HL-60 (cell line): ENCODE data around the gene SLC6A18.

ENCODE experiments used
- GABPA ChIP-seq: IDR thresholded peaks from 2 replicates; pipeline ENCODE4 v1.6.1; 2012; ENCODE audit warnings: low read depth
- POLR2AphosphoS5 ChIP-seq: IDR thresholded peaks from 2 replicates; pipeline ENCODE4 v1.6.1; 2012; ENCODE audit warnings: low read depth
- TF ChIP-seq, protein P1 (sequence below): IDR thresholded peaks from one replicate; pipeline ENCODE4 v1.5.1; 2011; ENCODE audit warnings: low read length, control low read depth, inconsistent platforms; ENCODE audit not compliant: insufficient read depth
- TF ChIP-seq, protein P2 (sequence below): IDR thresholded peaks from 2 replicates; pipeline ENCODE4 v1.6.1; 2012; ENCODE audit warnings: low read depth; ENCODE audit not compliant: insufficient replicate concordance

DNA sequence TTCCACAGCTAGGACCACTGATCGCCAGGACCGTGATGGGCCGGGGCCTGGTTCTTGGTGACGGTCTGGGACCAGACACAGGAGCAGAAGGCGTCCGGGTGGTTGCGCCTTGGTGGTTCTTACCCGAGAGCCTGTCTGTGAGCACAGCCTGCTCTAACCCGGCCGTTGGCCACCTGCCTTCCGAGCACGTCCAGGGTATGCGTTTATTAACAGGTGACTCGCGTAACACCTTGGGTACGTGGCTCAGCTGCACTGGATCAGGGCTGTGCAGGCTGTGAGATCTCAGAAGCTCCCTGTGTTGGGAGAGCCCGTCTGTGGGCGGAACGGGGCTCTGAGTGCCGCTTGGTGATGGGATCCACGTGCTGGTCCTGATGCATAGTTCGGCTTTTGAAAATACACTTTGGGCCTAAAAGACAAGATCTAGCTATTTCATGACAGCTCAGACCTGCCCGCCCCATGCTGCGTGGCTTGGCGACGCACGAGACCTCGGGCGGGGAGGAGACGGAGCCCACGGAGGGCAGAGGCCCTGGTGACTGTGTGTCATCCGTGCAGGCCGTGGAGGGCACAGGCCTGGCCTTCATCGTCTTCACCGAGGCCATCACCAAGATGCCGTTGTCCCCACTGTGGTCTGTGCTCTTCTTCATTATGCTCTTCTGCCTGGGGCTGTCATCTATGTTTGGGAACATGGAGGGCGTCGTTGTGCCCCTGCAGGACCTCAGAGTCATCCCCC lies 6.7 kb upstream of the SLC6A18 start:
- TF ChIP-seq, protein P1, sequence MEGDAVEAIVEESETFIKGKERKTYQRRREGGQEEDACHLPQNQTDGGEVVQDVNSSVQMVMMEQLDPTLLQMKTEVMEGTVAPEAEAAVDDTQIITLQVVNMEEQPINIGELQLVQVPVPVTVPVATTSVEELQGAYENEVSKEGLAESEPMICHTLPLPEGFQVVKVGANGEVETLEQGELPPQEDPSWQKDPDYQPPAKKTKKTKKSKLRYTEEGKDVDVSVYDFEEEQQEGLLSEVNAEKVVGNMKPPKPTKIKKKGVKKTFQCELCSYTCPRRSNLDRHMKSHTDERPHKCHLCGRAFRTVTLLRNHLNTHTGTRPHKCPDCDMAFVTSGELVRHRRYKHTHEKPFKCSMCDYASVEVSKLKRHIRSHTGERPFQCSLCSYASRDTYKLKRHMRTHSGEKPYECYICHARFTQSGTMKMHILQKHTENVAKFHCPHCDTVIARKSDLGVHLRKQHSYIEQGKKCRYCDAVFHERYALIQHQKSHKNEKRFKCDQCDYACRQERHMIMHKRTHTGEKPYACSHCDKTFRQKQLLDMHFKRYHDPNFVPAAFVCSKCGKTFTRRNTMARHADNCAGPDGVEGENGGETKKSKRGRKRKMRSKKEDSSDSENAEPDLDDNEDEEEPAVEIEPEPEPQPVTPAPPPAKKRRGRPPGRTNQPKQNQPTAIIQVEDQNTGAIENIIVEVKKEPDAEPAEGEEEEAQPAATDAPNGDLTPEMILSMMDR: no peak
- TF ChIP-seq, protein P2, sequence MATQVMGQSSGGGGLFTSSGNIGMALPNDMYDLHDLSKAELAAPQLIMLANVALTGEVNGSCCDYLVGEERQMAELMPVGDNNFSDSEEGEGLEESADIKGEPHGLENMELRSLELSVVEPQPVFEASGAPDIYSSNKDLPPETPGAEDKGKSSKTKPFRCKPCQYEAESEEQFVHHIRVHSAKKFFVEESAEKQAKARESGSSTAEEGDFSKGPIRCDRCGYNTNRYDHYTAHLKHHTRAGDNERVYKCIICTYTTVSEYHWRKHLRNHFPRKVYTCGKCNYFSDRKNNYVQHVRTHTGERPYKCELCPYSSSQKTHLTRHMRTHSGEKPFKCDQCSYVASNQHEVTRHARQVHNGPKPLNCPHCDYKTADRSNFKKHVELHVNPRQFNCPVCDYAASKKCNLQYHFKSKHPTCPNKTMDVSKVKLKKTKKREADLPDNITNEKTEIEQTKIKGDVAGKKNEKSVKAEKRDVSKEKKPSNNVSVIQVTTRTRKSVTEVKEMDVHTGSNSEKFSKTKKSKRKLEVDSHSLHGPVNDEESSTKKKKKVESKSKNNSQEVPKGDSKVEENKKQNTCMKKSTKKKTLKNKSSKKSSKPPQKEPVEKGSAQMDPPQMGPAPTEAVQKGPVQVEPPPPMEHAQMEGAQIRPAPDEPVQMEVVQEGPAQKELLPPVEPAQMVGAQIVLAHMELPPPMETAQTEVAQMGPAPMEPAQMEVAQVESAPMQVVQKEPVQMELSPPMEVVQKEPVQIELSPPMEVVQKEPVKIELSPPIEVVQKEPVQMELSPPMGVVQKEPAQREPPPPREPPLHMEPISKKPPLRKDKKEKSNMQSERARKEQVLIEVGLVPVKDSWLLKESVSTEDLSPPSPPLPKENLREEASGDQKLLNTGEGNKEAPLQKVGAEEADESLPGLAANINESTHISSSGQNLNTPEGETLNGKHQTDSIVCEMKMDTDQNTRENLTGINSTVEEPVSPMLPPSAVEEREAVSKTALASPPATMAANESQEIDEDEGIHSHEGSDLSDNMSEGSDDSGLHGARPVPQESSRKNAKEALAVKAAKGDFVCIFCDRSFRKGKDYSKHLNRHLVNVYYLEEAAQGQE: no peak
- TF ChIP-seq GABPA (no peak), POLR2AphosphoS5 (no peak)
